GM19324 (cell line): ENCODE data around the gene CYBRD1.
A peak's percentile ranks its signal among the peaks of the same experiment; 100 is the strongest.

Experiments used
- ATAC-seq: cut with Tn5 transposase; IDR thresholded peaks from one replicate; pipeline ENCODE4 v1.9.1; 2021; ENCODE audit warnings: mild to moderate bottlenecking, moderate library complexity; ENCODE audit not compliant: unreplicated experiment, low FRiP score

CYBRD1 gene

GRCh38 chr2:171595456-171595855, 73.2 kb downstream of the CYBRD1 start:
- ATAC-seq, result no peak

GRCh38 chr2:171595896-171596295, 73.6 kb downstream of the CYBRD1 start:
- ATAC-seq, result no peak

GRCh38 chr2:171598713-171599319, 76.5 kb downstream of the CYBRD1 start:
- peak; percentile 60 for ATAC-seq

GRCh38 chr2:171600126-171600525, 77.9 kb downstream of the CYBRD1 start:
- ATAC-seq, result no peak

- ATAC-seq, result no peak
Observed at GRCh38 chr2:171602352-171602751, 80.1 kb downstream of the CYBRD1 start.
